B cell (primary cell): ENCODE measurements around the gene HTT-AS. TPM values are rescaled to one million over a fixed set of nuclear protein-coding genes. Genes with fewer than 3 reads are reported as not detected.

Source experiments
- ATAC-seq: fragments of 200-7000 bp; cut with Tn5 transposase; one replicate; pipeline ENCODE4 v1.10.0; 2021; ENCODE audit warnings: low read depth, mild to moderate bottlenecking, moderate number of reproducible peaks, moderate library complexity
- CTCF ChIA-PET: fragments of 350-600 bp; sonication (Branson Sonifier 250); formaldehyde crosslinking; loops from one replicate; lab custom pipeline; 2021; ENCODE audit warnings: antibody characterized with exemption, inconsistent platforms; lab: Charles Lee
- POLR2A ChIA-PET: fragments of 350-600 bp; sonication (Branson Sonifier 250); formaldehyde crosslinking; loops from one replicate; lab custom pipeline; 2021; ENCODE audit warnings: antibody characterized with exemption; lab: Charles Lee
- DNase-seq: peaks from one replicate; pipeline ENCODE4 v3.0.0; 2013
- H2AFZ ChIP-seq: 2 replicates; pipeline ENCODE4 v1.6.1; 2012; ENCODE audit warnings: mild to moderate bottlenecking, low read depth, low read length; ENCODE audit not compliant: insufficient read depth, poor library complexity, severe bottlenecking
- H3K27ac ChIP-seq, 2 donors: 1 replicate in 1 of 2; 2 replicates in 1 of 2; pipeline ENCODE4 v1.5.1; 2012 to 2013; ENCODE audit warnings: low read length in 2 of 2, mild to moderate bottlenecking in 2 of 2, moderate library complexity in 1 of 2
- H3K27me3 ChIP-seq, 4 experiments: fragments of 200-600 bp in 1 of 4; sonication (generic) in 1 of 4; replicated peaks in 1 of 4; 1 replicate in 2 of 4; 2 replicates in 2 of 4; pipeline versions ENCODE4 v1.6.1 to v1.7.0; 2013 to 2016; ENCODE audit warnings: low read length in 3 of 4, mild to moderate bottlenecking in 2 of 4, mixed read lengths in 1 of 4, moderate library complexity in 1 of 4; ENCODE audit not compliant: insufficient read depth in 4 of 4, control insufficient read depth in 3 of 4; ENCODE audit errors: control extremely low read depth in 1 of 4
- H3K36me3 ChIP-seq, 2 experiments: replicated peaks in 1 of 2; 1 replicate in 1 of 2; 2 replicates in 1 of 2; pipeline versions ENCODE4 v1.6.1 to v1.7.1; 2013; ENCODE audit warnings: low read length in 1 of 2; ENCODE audit not compliant: insufficient read depth in 2 of 2, control insufficient read depth in 1 of 2; ENCODE audit errors: control extremely low read depth in 1 of 2, extremely low read depth in 1 of 2
- H3K4me1 ChIP-seq, 2 donors: fragments of 200-600 bp in 1 of 2; sonication (generic) in 1 of 2; 1 replicate in 1 of 2; 2 replicates in 1 of 2; pipeline versions ENCODE4 v1.5.1 to v1.6.1; 2013 to 2017; ENCODE audit warnings: low read length in 2 of 2; ENCODE audit not compliant: control insufficient read depth in 2 of 2, insufficient read depth in 2 of 2
- H3K4me2 ChIP-seq: replicated peaks from 2 replicates; pipeline ENCODE3; 2012; ENCODE audit warnings: mild to moderate bottlenecking, low read depth, low read length; ENCODE audit not compliant: poor library complexity, severe bottlenecking
- H3K4me3 ChIP-seq, 5 experiments: fragments of 200-600 bp in 1 of 5; sonication (generic) in 1 of 5; 1 replicate in 3 of 5; 2 replicates in 2 of 5; pipeline versions ENCODE4 v1.5.1 to v1.7.0; 2011 to 2016; ENCODE audit warnings: low read length in 4 of 5, mild to moderate bottlenecking in 4 of 5, low read depth in 2 of 5, control low read depth in 1 of 5, moderate library complexity in 1 of 5; ENCODE audit not compliant: insufficient read depth in 1 of 5; ENCODE audit errors: control extremely low read depth in 1 of 5, extremely low read depth in 1 of 5
- H3K79me2 ChIP-seq: fragments of 200-600 bp; sonication (generic); one replicate; pipeline ENCODE4 v1.6.0; 2016; ENCODE audit warnings: low read length; ENCODE audit not compliant: control insufficient read depth, insufficient read depth
- H3K9ac ChIP-seq: fragments of 200-600 bp; sonication (generic); 2 replicates; pipeline ENCODE4 v1.6.1; 2017; ENCODE audit warnings: mild to moderate bottlenecking, low read length, moderate library complexity
- H3K9me3 ChIP-seq, 3 donors: one replicate each; pipeline versions ENCODE4 v1.6.1 to v1.7.1; 2013; ENCODE audit warnings: low read length in 2 of 3; ENCODE audit not compliant: control insufficient read depth in 2 of 3, insufficient read depth in 1 of 3; ENCODE audit errors: control extremely low read depth in 1 of 3
- H4K20me1 ChIP-seq: 2 replicates; pipeline ENCODE4 v1.6.0; 2012; ENCODE audit warnings: mild to moderate bottlenecking, low read length; ENCODE audit not compliant: insufficient read depth, control insufficient read depth, poor library complexity, severe bottlenecking
- H3K27ac Mint-ChIP-seq: one replicate; pipeline ENCODE4 v1.8.0; 2021; ENCODE audit warnings: mixed read lengths
- H3K27me3 Mint-ChIP-seq: one replicate; pipeline ENCODE4 v1.8.0; 2021; ENCODE audit warnings: mixed read lengths
- H3K4me1 Mint-ChIP-seq: one replicate; pipeline ENCODE4 v1.8.0; 2021; ENCODE audit warnings: mixed read lengths
- H3K4me3 Mint-ChIP-seq: one replicate; pipeline ENCODE4 v1.8.0; 2021; ENCODE audit warnings: mixed read lengths
- H3K9me3 Mint-ChIP-seq: one replicate; pipeline ENCODE4 v1.8.0; 2022; ENCODE audit warnings: mixed read lengths; ENCODE audit not compliant: insufficient read depth
- CTCF ChIP-seq: fragments of 200-600 bp; IDR thresholded peaks from one replicate; pipeline ENCODE4 v1.8.0; 2022; ENCODE audit warnings: antibody characterized with exemption, mild to moderate bottlenecking
- EZH2 ChIP-seq: IDR thresholded peaks from 2 replicates; pipeline ENCODE4 v1.6.1; 2012; ENCODE audit warnings: borderline replicate concordance, low read depth, mild to moderate bottlenecking, moderate library complexity, low read length; ENCODE audit not compliant: insufficient read depth, poor library complexity, severe bottlenecking
- WGBS: methylation state at CpG from one replicate; pipeline ENCODE4 v1.1.5; 2013; ENCODE audit warnings: missing lambda C conversion rate; ENCODE audit not compliant: insufficient coverage; 5-methylcytosine and 5-hydroxymethylcytosine counted together
- intact Hi-C: fragments of 100-400 bp; cut with micrococcal nuclease; formaldehyde crosslinking; loops from one replicate; pipeline ENCODE4 v1.10.0; 2022
- polyA plus RNA-seq: library from polyadenylated mRNA; depleted of rRNA; stranded (reverse); fragments of >200 nt; gene quantifications from 2 replicates; pipeline ENCODE4 v1.2.3, GENCODE V29; 2012
- total RNA-seq, 2 donors: library from RNA; stranded (reverse); fragments of 120-200 nt in 1 of 2; gene quantifications; 1 replicate in 1 of 2; 2 replicates in 1 of 2; pipeline versions ENCODE4 v1.2.3 to v1.2.4, GENCODE V29; 2013 to 2022

Gene HTT-AS
- total and polyA plus RNA-seq, 2 donors (not counting 1 experiment from before 2014, with no cell fraction given): 0.84 TPM; not detected in 1

DNA sequence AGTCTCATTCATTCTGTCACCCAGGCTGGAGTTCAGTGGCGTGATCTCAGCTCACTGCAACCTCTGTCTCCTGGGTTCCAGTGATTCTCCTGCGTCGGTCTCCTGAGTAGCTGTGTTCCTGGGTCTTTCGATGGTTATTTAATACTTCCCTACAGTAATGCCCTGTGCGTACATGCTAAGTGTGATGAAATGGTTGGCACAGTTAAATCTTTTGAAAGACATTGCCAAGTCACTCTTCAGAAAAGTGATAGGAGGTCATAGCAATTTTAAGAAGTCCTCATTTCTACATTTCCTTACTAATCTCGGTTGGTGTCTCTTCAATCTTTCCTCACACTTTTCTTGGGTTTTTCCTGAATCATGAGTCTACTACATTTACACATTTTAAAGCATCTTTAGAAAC is 14.4 kb downstream of the HTT-AS start:
- Histone ChIP-seq H3K27me3 (no peaks in the 10 kb centered on the region), H3K4me3 (no peak overlapping the region), H3K4me1 (peaks cover 13 to 18% of the 10 kb centered on the region in 2 donors), H4K20me1 (peaks cover 5% of the 10 kb centered on the region), H3K9ac (no peak overlapping the region), H3K27ac (no peak overlapping the region), H3K9me3 (peaks cover 3 to 14% (median 5%) of the 10 kb centered on the region in 3 donors), H3K4me2 (no peak overlapping the region), H3K79me2 (peaks cover 5% of the 10 kb centered on the region), H2AFZ (no peak overlapping the region), H3K36me3 (peaks cover 5 to 19% of the 10 kb centered on the region in 2 experiments)
- POLR2A ChIA-PET: no interaction called here
- CTCF ChIA-PET: interaction anchor here (1.8 kb wide), 1 partner anchor 14 kb away, joined by 4 read pairs; no protein-coding TSS in a partner anchor
- no peak overlapping the region for H3K4me3 Mint-ChIP-seq
- no peaks in the 10 kb centered on the region for H3K27me3 Mint-ChIP-seq
- ATAC-seq (no peak), DNase-seq (no peak)
- H3K9me3 Mint-ChIP-seq: peaks cover 2% of the 10 kb centered on the region
- peaks cover 18% of the 10 kb centered on the region for H3K4me1 Mint-ChIP-seq
- intact Hi-C loops: loop anchor here (1.0 kb wide), 1 partner anchor 13 kb away; no protein-coding TSS in a partner anchor
- WGBS: no CpG with 5 or more reads among the region's 6 CpGs
- TF ChIP-seq EZH2 (no peak), CTCF (no peak)
- peak overlapping the region; percentile 70 for H3K27ac Mint-ChIP-seq

DNA sequence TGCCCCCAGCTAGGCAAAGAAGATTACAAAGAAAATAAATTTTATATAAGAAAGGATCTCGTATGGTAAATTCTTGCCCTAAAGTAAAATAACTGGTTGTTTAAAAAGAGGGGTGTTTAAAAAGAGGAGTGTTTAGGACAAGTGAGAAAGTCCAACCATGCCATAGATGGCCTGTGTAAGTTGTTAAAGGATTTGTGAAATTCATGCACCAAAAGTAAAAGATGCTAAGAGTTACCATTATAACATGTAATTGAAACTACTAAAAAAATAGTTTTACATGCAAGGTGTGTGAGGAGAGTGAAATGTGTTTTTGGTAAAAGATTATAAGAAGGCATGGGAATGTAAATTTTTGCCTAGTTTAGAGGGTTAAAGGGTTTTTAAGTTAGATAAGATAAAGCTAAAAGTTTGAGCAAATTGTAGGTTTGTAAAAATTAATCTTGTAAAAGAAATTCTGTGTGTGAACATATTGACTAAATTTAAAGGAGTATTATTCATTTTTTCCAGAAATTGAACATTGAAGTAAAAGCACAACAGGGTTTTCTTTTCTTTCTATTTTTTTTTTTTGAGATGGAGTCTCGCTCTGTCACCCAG is 20.1 kb downstream of the HTT-AS start:
- TF ChIP-seq CTCF: no peak
- TF ChIP-seq EZH2: no peak
- H2AFZ ChIP-seq: no peak overlapping the region
- 100% methylated on average over 1 of the region's 2 CpGs for WGBS
- peaks cover 7 to 15% (median 14%) of the 10 kb centered on the region in 3 donors for H3K9me3 ChIP-seq
- Mint-ChIP-seq H3K4me3 (no peak overlapping the region), H3K4me1 (peaks cover 12% of the 10 kb centered on the region), H3K9me3 (peaks cover 2% of the 10 kb centered on the region), H3K27me3 (no peaks in the 10 kb centered on the region), H3K27ac (no peak overlapping the region)
- H3K4me2 ChIP-seq: no peak overlapping the region
- no peak overlapping the region for H3K4me3 ChIP-seq
- no peak overlapping the region for H3K9ac ChIP-seq
- peaks cover 11 to 12% of the 10 kb centered on the region in 2 donors for H3K4me1 ChIP-seq
- DNase-seq: no peak
- no peak overlapping the region for H3K27ac ChIP-seq
- intact Hi-C loops: no loop called here
- peaks cover 14% of the 10 kb centered on the region for H3K79me2 ChIP-seq
- peaks cover 5 to 14% of the 10 kb centered on the region in 2 experiments for H3K36me3 ChIP-seq
- H3K27me3 ChIP-seq: no peaks in the 10 kb centered on the region
- ATAC-seq: no peak
- ChIA-PET CTCF (no interaction called here), POLR2A (no interaction called here)
- H4K20me1 ChIP-seq: no peaks in the 10 kb centered on the region
